ENCODE results near the gene HLA-A.
"Not testable (repeated sequence)": the region's sequence is repeated elsewhere in the genome, so short reads cannot be mapped to it uniquely, and the experiment has no call there.

Gene HLA-A

GRCh38 chr6:29976253-29976587, 33.9 kb downstream of the HLA-A start:
- H3K9me3 ChIP-seq (ENCODE audit: insufficient read depth, low read depth, low read length) = no peaks in the 10 kb centered on the region
- peak overlapping the region; percentile 51 for H3K4me3 ChIP-seq (ENCODE audit: low read length)
- H3K9ac ChIP-seq (ENCODE audit: low read depth, low read length) = no peak overlapping the region
- peaks cover 12% of the 10 kb centered on the region for H3K4me1 ChIP-seq (ENCODE audit: insufficient read depth, low read length)
- H3K27ac ChIP-seq (ENCODE audit: low read depth, low read length) = no peak overlapping the region
- no peaks in the 10 kb centered on the region for H3K36me3 ChIP-seq (ENCODE audit: insufficient read depth, low read length)
- peaks cover 68% of the 10 kb centered on the region for H3K27me3 ChIP-seq (ENCODE audit: insufficient read depth, low read length)
- WGBS = under 1% methylated on average over 4 of the region's 8 CpGs

DNA sequence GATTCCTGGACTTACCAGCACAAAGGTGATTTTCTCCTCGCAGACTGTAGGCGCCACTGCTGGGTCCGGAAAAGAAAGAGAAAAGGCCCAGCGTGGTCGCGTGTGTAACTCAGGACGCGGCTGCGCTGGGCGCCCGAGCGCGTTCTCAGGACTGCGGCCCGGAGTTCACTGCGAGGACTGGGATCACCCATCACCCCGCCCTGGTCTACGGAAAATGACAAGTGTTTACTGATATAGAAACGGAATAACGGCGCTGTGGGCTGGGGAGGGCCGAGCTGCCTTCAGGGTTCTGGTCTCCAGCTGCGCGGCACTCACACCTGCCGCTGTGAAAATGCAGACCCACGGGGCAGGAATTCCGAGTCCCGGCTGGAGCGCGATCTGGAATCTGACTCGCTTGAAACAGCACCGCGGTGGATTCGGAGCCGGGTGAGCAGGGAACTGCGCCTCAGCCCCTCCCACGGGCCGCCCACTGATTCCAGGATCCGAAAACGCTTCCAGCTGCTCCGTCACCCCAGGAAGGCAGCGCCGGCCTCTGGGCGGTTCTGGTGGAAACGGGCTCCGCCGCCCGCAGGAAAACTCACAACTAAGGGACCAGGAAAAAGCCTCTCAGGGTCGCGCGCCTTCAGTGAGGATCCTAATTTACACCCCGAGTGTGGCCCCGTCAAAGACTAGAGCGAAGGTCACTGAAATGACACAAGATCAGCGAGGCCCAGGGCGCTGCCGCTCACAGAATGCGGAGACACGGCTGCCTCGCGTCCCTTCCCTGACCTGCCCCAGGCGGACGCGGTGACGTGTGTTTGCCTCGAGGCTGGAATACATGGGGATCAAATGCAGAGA, 34.5 kb downstream of the HLA-A start:
- Histone ChIP-seq H3K9ac (ENCODE audit: low read depth, low read length) (no peak overlapping the region), H3K36me3 (ENCODE audit: insufficient read depth, low read length) (no peaks in the 10 kb centered on the region), H3K27me3 (ENCODE audit: insufficient read depth, low read length) (peaks cover 68% of the 10 kb centered on the region), H3K9me3 (ENCODE audit: insufficient read depth, low read depth, low read length) (no peaks in the 10 kb centered on the region), H3K4me3 (ENCODE audit: low read length) (peak overlapping the region; percentile 51), H3K27ac (ENCODE audit: low read depth, low read length) (no peak overlapping the region), H3K4me1 (ENCODE audit: insufficient read depth, low read length) (peaks cover 12% of the 10 kb centered on the region)
- under 1% methylated on average over 66 of the region's 66 CpGs for WGBS

DNA sequence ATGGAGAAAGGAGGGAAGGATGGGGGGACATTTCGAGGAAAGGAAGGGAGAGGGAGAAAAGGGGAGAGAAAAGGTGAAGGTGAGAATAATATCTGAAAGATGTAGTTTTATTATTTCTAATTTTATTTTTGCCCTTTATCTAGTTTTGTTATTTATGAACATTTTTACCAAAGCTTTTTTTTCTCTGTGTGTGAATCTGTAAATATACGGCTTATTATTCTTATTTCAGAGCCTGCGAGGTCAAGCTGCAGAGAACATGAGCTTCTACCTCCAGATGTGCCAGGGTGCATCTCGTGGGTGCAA, 35.0 kb downstream of the HLA-A start:
- Histone ChIP-seq H3K27ac (ENCODE audit: low read depth, low read length) (no peak overlapping the region), H3K27me3 (ENCODE audit: insufficient read depth, low read length) (peaks cover 63% of the 10 kb centered on the region), H3K9ac (ENCODE audit: low read depth, low read length) (no peak overlapping the region), H3K36me3 (ENCODE audit: insufficient read depth, low read length) (no peaks in the 10 kb centered on the region), H3K4me1 (ENCODE audit: insufficient read depth, low read length) (peaks cover 12% of the 10 kb centered on the region), H3K4me3 (ENCODE audit: low read length) (peak overlapping the region; percentile 51), H3K9me3 (ENCODE audit: insufficient read depth, low read depth, low read length) (no peaks in the 10 kb centered on the region)
- WGBS = 63% methylated on average over 4 of the region's 4 CpGs

DNA sequence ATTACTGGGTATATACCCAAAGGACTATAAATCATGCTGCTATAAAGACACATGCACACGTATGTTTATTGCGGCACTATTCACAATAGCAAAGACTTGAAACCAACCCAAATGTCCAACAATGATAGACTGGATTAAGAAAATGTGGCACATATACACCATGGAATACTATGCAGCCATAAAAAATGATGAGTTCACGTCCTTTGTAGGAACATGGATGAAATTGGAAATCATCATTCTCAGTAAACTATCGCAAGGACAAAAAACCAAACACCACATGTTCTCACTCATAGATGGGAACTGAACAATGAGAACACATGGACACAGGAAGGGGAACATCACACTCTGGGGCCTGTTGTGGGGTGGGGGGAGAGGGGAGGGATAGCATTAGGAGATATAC, 37.7 kb downstream of the HLA-A start:
- Histone ChIP-seq H3K27me3 (ENCODE audit: insufficient read depth, low read length) (peaks cover 38% of the 10 kb centered on the region), H3K4me1 (ENCODE audit: insufficient read depth, low read length) (peaks cover 12% of the 10 kb centered on the region)
- not testable (repeated sequence) for H3K36me3 ChIP-seq (ENCODE audit: insufficient read depth, low read length); H3K4me3 ChIP-seq (ENCODE audit: low read length); H3K9ac ChIP-seq (ENCODE audit: low read depth, low read length); H3K27ac ChIP-seq (ENCODE audit: low read depth, low read length); H3K9me3 ChIP-seq (ENCODE audit: insufficient read depth, low read depth, low read length)
- no CpG with 5 or more reads among the region's 4 CpGs for WGBS

DNA sequence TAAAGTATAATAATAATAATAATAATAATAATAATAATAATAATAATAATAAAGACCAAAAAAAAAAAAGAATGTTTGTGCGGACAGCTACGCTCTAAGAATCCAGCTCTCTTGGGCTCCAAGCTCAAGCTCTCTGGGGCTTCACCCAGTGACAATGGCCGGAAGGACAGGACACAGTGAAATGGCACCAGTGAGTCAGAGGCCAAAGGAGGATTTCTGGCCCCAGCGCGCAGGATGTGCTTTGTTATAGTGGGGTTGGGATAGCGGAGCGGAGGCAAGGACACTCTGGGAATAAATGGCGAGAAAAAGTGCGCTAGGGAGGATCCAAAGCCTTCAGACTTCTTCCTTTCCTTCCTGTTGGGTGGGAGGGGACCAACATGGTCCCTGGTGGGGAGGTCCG, 38.2 kb downstream of the HLA-A start:
- WGBS = 95% methylated on average over 10 of the region's 10 CpGs
- peaks cover 33% of the 10 kb centered on the region for H3K27me3 ChIP-seq (ENCODE audit: insufficient read depth, low read length)
- no peaks in the 10 kb centered on the region for H3K36me3 ChIP-seq (ENCODE audit: insufficient read depth, low read length)
- H3K9me3 ChIP-seq (ENCODE audit: insufficient read depth, low read depth, low read length) = no peaks in the 10 kb centered on the region
- no peak overlapping the region for H3K4me3 ChIP-seq (ENCODE audit: low read length)
- H3K27ac ChIP-seq (ENCODE audit: low read depth, low read length) = no peak overlapping the region
- peaks cover 12% of the 10 kb centered on the region for H3K4me1 ChIP-seq (ENCODE audit: insufficient read depth, low read length)
- H3K9ac ChIP-seq (ENCODE audit: low read depth, low read length) = no peak overlapping the region

DNA sequence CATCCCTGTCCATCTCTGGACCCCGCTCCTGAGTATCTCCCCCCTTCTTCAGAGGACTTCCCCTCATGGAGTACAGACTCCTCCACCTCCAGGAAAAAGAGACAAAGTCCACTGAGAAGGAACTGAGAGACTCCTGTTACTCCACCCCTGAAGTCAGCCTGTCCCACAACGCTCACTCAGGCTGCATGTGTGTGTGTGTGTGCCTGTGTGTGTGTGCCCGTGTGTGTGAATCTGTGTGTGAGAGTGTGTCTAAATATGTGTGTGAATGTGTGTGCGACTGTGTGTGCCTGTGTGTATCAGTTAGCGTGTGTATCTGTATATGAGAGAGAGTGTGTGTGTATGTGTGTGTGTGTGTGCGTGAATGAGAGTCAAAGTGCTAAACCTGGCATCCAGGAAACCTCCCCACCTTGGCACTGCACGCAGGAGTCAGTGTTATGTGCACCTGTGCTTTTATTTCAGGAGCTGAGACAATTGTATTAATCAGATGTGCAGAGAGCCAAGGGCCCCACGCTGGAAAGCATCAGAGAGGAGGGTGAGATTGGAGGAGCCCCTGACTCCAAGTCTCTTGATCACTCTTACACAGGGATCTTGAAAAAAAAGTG, 39.0 kb downstream of the HLA-A start:
- Histone ChIP-seq H3K27me3 (ENCODE audit: insufficient read depth, low read length) (peaks cover 25% of the 10 kb centered on the region), H3K9ac (ENCODE audit: low read depth, low read length) (no peak overlapping the region), H3K27ac (ENCODE audit: low read depth, low read length) (no peak overlapping the region), H3K9me3 (ENCODE audit: insufficient read depth, low read depth, low read length) (no peaks in the 10 kb centered on the region), H3K4me3 (ENCODE audit: low read length) (no peak overlapping the region), H3K4me1 (ENCODE audit: insufficient read depth, low read length) (peaks cover 5% of the 10 kb centered on the region), H3K36me3 (ENCODE audit: insufficient read depth, low read length) (no peaks in the 10 kb centered on the region)
- WGBS = 90% methylated on average over 8 of the region's 8 CpGs

DNA sequence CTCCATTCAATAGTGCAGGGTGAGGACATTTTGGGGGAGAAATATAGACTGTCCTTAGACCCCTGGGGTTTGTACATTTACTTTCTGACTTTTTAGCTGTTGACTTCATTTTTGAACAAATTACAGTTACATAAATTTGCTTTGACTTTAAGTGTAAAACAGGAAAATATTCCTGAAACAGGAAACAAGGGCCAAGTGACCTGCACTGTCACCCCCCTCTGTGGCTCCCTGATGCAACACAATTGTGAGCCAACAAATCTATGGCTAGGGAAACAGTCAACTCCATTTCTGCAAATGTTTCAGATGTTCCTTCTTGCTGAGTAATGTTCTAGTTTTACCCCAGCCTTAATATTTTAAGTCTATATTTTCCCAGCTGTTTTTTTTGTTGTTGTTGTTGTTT, 39.8 kb downstream of the HLA-A start:
- Histone ChIP-seq H3K9me3 (ENCODE audit: insufficient read depth, low read depth, low read length) (no peaks in the 10 kb centered on the region), H3K9ac (ENCODE audit: low read depth, low read length) (no peak overlapping the region), H3K36me3 (ENCODE audit: insufficient read depth, low read length) (no peaks in the 10 kb centered on the region), H3K4me1 (ENCODE audit: insufficient read depth, low read length) (peaks cover 5% of the 10 kb centered on the region), H3K27me3 (ENCODE audit: insufficient read depth, low read length) (peaks cover 17% of the 10 kb centered on the region), H3K4me3 (ENCODE audit: low read length) (no peak overlapping the region), H3K27ac (ENCODE audit: low read depth, low read length) (no peak overlapping the region)

- H3K9ac ChIP-seq (ENCODE audit: low read depth, low read length) = no peak overlapping the region
- no peak overlapping the region for H3K27ac ChIP-seq (ENCODE audit: low read depth, low read length)
- no peak overlapping the region for H3K4me3 ChIP-seq (ENCODE audit: low read length)
- no peaks in the 10 kb centered on the region for H3K4me1 ChIP-seq (ENCODE audit: insufficient read depth, low read length)
- H3K9me3 ChIP-seq (ENCODE audit: insufficient read depth, low read depth, low read length) = no peaks in the 10 kb centered on the region
- H3K27me3 ChIP-seq (ENCODE audit: insufficient read depth, low read length) = no peaks in the 10 kb centered on the region; the same call in 1 of the 2 replicates
- H3K36me3 ChIP-seq (ENCODE audit: insufficient read depth, low read length) = no peaks in the 10 kb centered on the region
- WGBS = 92% methylated on average over 3 of the region's 3 CpGs
Observed at GRCh38 chr6:29984232-29984631, 41.9 kb downstream of the HLA-A start.

GRCh38 chr6:29984992-29985391, 42.7 kb downstream of the HLA-A start:
- Histone ChIP-seq H3K9ac (ENCODE audit: low read depth, low read length) (no peak overlapping the region), H3K4me3 (ENCODE audit: low read length) (no peak overlapping the region), H3K36me3 (ENCODE audit: insufficient read depth, low read length) (no peaks in the 10 kb centered on the region), H3K27me3 (ENCODE audit: insufficient read depth, low read length) (peaks cover 3% of the 10 kb centered on the region; the same call in 1 of the 2 replicates), H3K9me3 (ENCODE audit: insufficient read depth, low read depth, low read length) (no peaks in the 10 kb centered on the region), H3K4me1 (ENCODE audit: insufficient read depth, low read length) (no peaks in the 10 kb centered on the region), H3K27ac (ENCODE audit: low read depth, low read length) (no peak overlapping the region)
- WGBS = 91% methylated on average over 2 of the region's 2 CpGs

DNA sequence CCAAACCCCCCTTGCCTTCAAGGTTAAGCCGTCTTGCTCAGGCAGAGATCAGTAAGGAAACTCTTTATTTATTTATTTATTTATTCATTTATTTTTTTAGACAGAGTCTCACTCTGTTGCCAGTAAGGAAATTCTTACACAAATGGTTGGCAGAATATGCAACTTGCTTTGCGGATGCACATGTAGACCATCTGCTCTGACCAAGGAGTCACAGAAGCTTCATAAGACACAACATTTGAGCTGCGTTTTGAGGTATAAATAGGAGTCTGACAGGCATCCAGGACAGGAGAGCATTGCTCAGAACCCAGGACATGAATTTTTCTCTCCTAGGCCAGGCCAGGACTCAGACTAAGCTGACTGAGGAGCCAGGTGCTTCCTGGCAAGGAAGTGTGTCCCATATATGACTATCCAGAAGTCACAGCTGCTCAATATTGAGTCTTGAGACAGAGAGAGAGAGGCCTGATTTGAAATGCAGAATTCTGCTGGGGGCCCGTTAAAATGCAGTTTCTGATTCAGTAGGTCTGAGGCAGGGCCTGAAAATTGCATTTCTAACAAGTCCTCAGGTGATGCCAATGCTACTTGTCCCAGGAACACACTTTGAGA, 43.9 kb downstream of the HLA-A start:
- no peaks in the 10 kb centered on the region for H3K4me1 ChIP-seq (ENCODE audit: insufficient read depth, low read length)
- no peak overlapping the region for H3K27ac ChIP-seq (ENCODE audit: low read depth, low read length)
- no peak overlapping the region for H3K9ac ChIP-seq (ENCODE audit: low read depth, low read length)
- WGBS = 88% methylated on average over 3 of the region's 4 CpGs
- H3K4me3 ChIP-seq (ENCODE audit: low read length) = no peak overlapping the region
- H3K36me3 ChIP-seq (ENCODE audit: insufficient read depth, low read length) = no peaks in the 10 kb centered on the region
- no peaks in the 10 kb centered on the region for H3K9me3 ChIP-seq (ENCODE audit: insufficient read depth, low read depth, low read length)
- peaks cover 8% of the 10 kb centered on the region; the same call in 1 of the 2 replicates for H3K27me3 ChIP-seq (ENCODE audit: insufficient read depth, low read length)

DNA sequence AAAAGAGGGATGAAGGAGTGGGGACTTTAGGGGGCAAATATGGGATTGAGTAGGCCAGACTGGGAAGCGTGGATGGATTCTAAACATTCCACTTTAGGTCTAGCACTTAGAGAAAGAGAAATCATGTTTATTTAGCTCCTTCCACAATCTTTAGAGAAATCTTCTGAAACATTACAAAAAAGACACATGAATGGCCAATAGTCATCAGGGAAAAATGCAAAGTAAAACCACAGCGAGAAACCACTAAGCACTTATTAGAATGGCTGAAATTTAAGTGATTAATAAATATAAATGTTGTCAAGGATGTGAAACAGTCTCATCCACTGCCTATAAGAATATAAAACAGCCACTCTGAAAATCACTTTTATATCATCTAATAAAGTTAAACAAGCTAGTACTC, 46.9 kb downstream of the HLA-A start:
- Histone ChIP-seq H3K4me3 (ENCODE audit: low read length) (no peak overlapping the region), H3K36me3 (ENCODE audit: insufficient read depth, low read length) (no peaks in the 10 kb centered on the region), H3K27ac (ENCODE audit: low read depth, low read length) (no peak overlapping the region), H3K9ac (ENCODE audit: low read depth, low read length) (no peak overlapping the region), H3K9me3 (ENCODE audit: insufficient read depth, low read depth, low read length) (no peaks in the 10 kb centered on the region), H3K4me1 (ENCODE audit: insufficient read depth, low read length) (no peaks in the 10 kb centered on the region), H3K27me3 (ENCODE audit: insufficient read depth, low read length) (peaks cover 8% of the 10 kb centered on the region; the same call in 1 of the 2 replicates)
- WGBS = 85% methylated on average over 2 of the region's 2 CpGs
